HepG2 (cell line): Measurements from ENCODE around the gene SLC5A6. TPM values are rescaled to one million over a fixed set of nuclear protein-coding genes. Genes with fewer than 3 reads are reported as not detected.

ENCODE experiments used
- DZIP1 ChIP-seq: sonication (generic); formaldehyde crosslinking; IDR thresholded peaks from 2 replicates; pipeline ENCODE4 v1.5.0; 2020; ENCODE audit warnings: mild to moderate bottlenecking, missing genetic modification reagents
- GPBP1L1 ChIP-seq: sonication (generic); formaldehyde crosslinking; IDR thresholded peaks from 2 replicates; pipeline ENCODE4 v1.5.0; 2020; ENCODE audit warnings: mild to moderate bottlenecking, missing genetic modification reagents
- NCOR1 ChIP-seq: fragments of 200-600 bp; sonication (generic); IDR thresholded peaks from 2 replicates; pipeline ENCODE4 v1.7.0; 2017; ENCODE audit warnings: antibody characterized with exemption, low read length, borderline replicate concordance
- REPIN1 ChIP-seq: sonication (generic); formaldehyde crosslinking; IDR thresholded peaks from 2 replicates; pipeline ENCODE4 v1.8.0; 2022; ENCODE audit warnings: missing genetic modification reagents, low read depth, mild to moderate bottlenecking, borderline replicate concordance
- ZSCAN5A ChIP-seq: sonication (generic); formaldehyde crosslinking; IDR thresholded peaks from 2 replicates; pipeline ENCODE4 v1.8.0; 2022; ENCODE audit warnings: mild to moderate bottlenecking, missing genetic modification reagents, borderline replicate concordance
- polyA plus RNA-seq, 8 experiments: library from polyadenylated mRNA; depleted of rRNA in 3 of 8; stranded (reverse) in 7 of 8; unstranded in 1 of 8; fragments of >200 nt; fragmentation: Illumina TruSeq in 4 of 8; extraction: Trizol in 4 of 8; gene quantifications; 2 replicates each; pipeline versions ENCODE4 v1.2.1 to v1.2.3, GENCODE V29; 2011 to 2016; ENCODE audit warnings: low read depth in 4 of 8, missing spikeins in 1 of 8, mixed read lengths in 1 of 8; ENCODE audit not compliant: insufficient read depth in 1 of 8
- total RNA-seq, 5 experiments: library from RNA; depleted of rRNA; stranded (reverse); fragments of >200 nt; fragmentation: Illumina TruSeq; extraction: Trizol; gene quantifications; 2 replicates each; pipeline ENCODE4 v1.2.3, GENCODE V29; 2016; ENCODE audit warnings: low read depth in 1 of 5

Gene SLC5A6
- total and polyA plus RNA-seq, 2 of the 13 experiments (the other 11 are each of a cell fraction or from before 2014, with no cell fraction given): 135 to 417 TPM

- TF ChIP-seq DZIP1 (CRISPR knock-in tag) (no peak), NCOR1 (no peak), REPIN1 (CRISPR knock-in tag) (no peak), ZSCAN5A (CRISPR knock-in tag) (no peak), GPBP1L1 (CRISPR knock-in tag) (no peak)
Observed at GRCh38 chr2:27214941-27215340, 2.9 kb upstream of the SLC5A6 start (continued).
